Transverse colon (tissue), 4 donors: ENCODE measurements around the gene RBM17. TPM values are rescaled to one million over a fixed set of nuclear protein-coding genes. Genes with fewer than 3 reads are reported as not detected.

Source experiments
- DNase-seq: peaks from one replicate; pipeline ENCODE4 v3.0.0-alpha.2; 2019
- H3K27ac ChIP-seq, 4 donors: fragments of 200-600 bp; sonication (generic); 2 replicates each; pipeline ENCODE4 v1.5.1; 2016 to 2018; ENCODE audit warnings: inconsistent platforms in 4 of 4
- H3K27me3 ChIP-seq: fragments of 200-600 bp; sonication (generic); 2 replicates; pipeline ENCODE4 v1.5.1; 2017; ENCODE audit warnings: inconsistent platforms
- H3K36me3 ChIP-seq, 4 donors: fragments of 200-600 bp; sonication (generic); 2 replicates each; pipeline ENCODE4 v1.5.1; 2017 to 2019; ENCODE audit warnings: inconsistent platforms in 4 of 4
- H3K4me1 ChIP-seq, 4 donors: fragments of 200-600 bp; sonication (generic); 2 replicates each; pipeline ENCODE4 v1.5.1; 2017 to 2020; ENCODE audit warnings: inconsistent platforms in 4 of 4
- H3K4me3 ChIP-seq, 4 donors: fragments of 200-600 bp; sonication (generic); 1 replicate in 1 of 4; 2 replicates in 3 of 4; pipeline versions ENCODE4 v1.5.1 to v1.6.1; 2017 to 2019; ENCODE audit warnings: inconsistent platforms in 4 of 4
- H3K9me3 ChIP-seq, 2 donors: fragments of 200-600 bp; sonication (generic); 2 replicates each; pipeline ENCODE4 v1.5.1; 2017 to 2019; ENCODE audit warnings: inconsistent platforms in 2 of 2
- CTCF ChIP-seq, 5 experiments: fragments of 200-600 bp in 3 of 5; fragments of 450-650 bp in 2 of 5; sonication (generic) in 3 of 5; IDR thresholded peaks; 1 replicate in 2 of 5; 2 replicates in 3 of 5; pipeline ENCODE4 v1.5.1; 2016 to 2017; ENCODE audit warnings: antibody characterized with exemption in 5 of 5, inconsistent platforms in 3 of 5, mild to moderate bottlenecking in 2 of 5, moderate library complexity in 1 of 5
- EP300 ChIP-seq: sonication (generic); formaldehyde crosslinking; IDR thresholded peaks from one replicate; pipeline ENCODE4 v1.6.1; 2017; ENCODE audit warnings: antibody characterized with exemption, low read depth
- POLR2A ChIP-seq: fragments of 450-650 bp; IDR thresholded peaks from one replicate; pipeline ENCODE4 v1.6.1; 2016; ENCODE audit warnings: antibody characterized with exemption, mild to moderate bottlenecking, moderate library complexity
- POLR2AphosphoS5 ChIP-seq, 3 donors: sonication (generic); formaldehyde crosslinking; IDR thresholded peaks; one replicate each; pipeline ENCODE4 v1.6.1; 2016; ENCODE audit warnings: antibody characterized with exemption in 3 of 3
- WGBS, 2 donors: methylation state at CpG; one replicate each; pipeline ENCODE4 v1.1.5; 2018; ENCODE audit warnings: low coverage in 1 of 2; 5-methylcytosine and 5-hydroxymethylcytosine counted together
- in situ Hi-C, 4 donors: fragments of 200-750 bp; cut with MboI; loops; one replicate each; pipeline versions ENCODE4 v1.15.0 to v1.15.1; 2017; ENCODE audit warnings: low sequenced_read_pairs in 3 of 4, low pct_ligation_motif_present in 1 of 4, low pct_unique_long_range_greater_than_20kb in 1 of 4
- intact Hi-C: fragments of 100-400 bp; cut with DNase I; formaldehyde crosslinking; loops from one replicate; pipeline ENCODE4 v1.15.1; 2023; ENCODE audit warnings: low total_unique reads
- total RNA-seq, 4 donors: library from RNA; depleted of rRNA; stranded (reverse); fragments of >200 nt; gene quantifications; one replicate each; pipeline ENCODE4 v1.1.0, GENCODE V29; 2016

The RBM17 gene
- total RNA-seq, 4 donors from 2014 or later: 45.0 to 80.7 (median 64.7) TPM

- TF ChIP-seq EP300 (no peak), POLR2AphosphoS5 (IDR thresholded peaks at IDR 0.05) (no peak), POLR2A (no peak), CTCF (IDR thresholded peaks at IDR 0.05) (no peak)
- no peaks in the 10 kb centered on the region for H3K36me3 ChIP-seq
- intact Hi-C loops (loop anchor here (1.0 to 5.0 kb wide), 2 partner anchors 16 to 55 kb away; partner anchors contain the start of gene PFKFB3), in situ Hi-C loops (loop anchor here in 1 of 4 donors (10.0 kb wide), 1 partner anchor 58 kb away; the partner anchor contains the start of gene PFKFB3)
- no peak overlapping the region for H3K4me3 ChIP-seq
- no peak for DNase-seq
- peaks cover 3 to 38% (median 22%) of the 10 kb centered on the region in 4 donors for H3K4me1 ChIP-seq
- no peaks in the 10 kb centered on the region for H3K9me3 ChIP-seq
- WGBS, 2 donors: 86% methylated on average over 11 of the region's 11 CpGs; no CpG with 5 or more reads in 1 of the 2 donors
- no peak overlapping the region for H3K27ac ChIP-seq
- no peaks in the 10 kb centered on the region for H3K27me3 ChIP-seq
Observed at GRCh38 chr10:6146921-6147320, 58.1 kb downstream of the RBM17 start.

- peak; percentile 26 for DNase-seq
- Histone ChIP-seq H3K9me3 (no peaks in the 10 kb centered on the region), H3K4me3 (no peak overlapping the region), H3K4me1 (peaks cover 3 to 41% (median 22%) of the 10 kb centered on the region in 4 donors), H3K27me3 (no peaks in the 10 kb centered on the region), H3K27ac (no peak overlapping the region), H3K36me3 (no peaks in the 10 kb centered on the region)
- intact Hi-C loops: loop anchor here (5.0 kb wide), 1 partner anchor 54 kb away; the partner anchor contains the start of gene PFKFB3
- TF ChIP-seq POLR2A (no peak), POLR2AphosphoS5 (IDR thresholded peaks at IDR 0.05) (no peak), CTCF (IDR thresholded peaks at IDR 0.05) (no peak), EP300 (no peak)
- 71 to 75% methylated on average over 4 to 7 of the region's 7 CpGs for WGBS, 2 donors
- in situ Hi-C loops: loop anchor here in 1 of 4 donors (10.0 kb wide), 1 partner anchor 57 kb away; the partner anchor contains the start of gene PFKFB3
Observed at GRCh38 chr10:6148251-6148701, 59.4 kb downstream of the RBM17 start.

- no peak overlapping the region for H3K27ac ChIP-seq
Observed at GRCh38 chr10:6148908-6149307, 60.1 kb downstream of the RBM17 start.

More at GRCh38 chr10:6148908-6149307, 60.1 kb downstream of the RBM17 start:
- WGBS, 2 donors: 58 to 78% methylated on average over 4 to 6 of the region's 6 CpGs
- intact Hi-C loops: loop anchor here (5.0 kb wide), 1 partner anchor 53 kb away; the partner anchor contains the start of gene PFKFB3
- no peak for DNase-seq
- Histone ChIP-seq H3K4me1 (peaks cover 3 to 40% (median 22%) of the 10 kb centered on the region in 4 donors), H3K4me3 (no peak overlapping the region), H3K27me3 (no peaks in the 10 kb centered on the region), H3K36me3 (no peaks in the 10 kb centered on the region), H3K9me3 (no peaks in the 10 kb centered on the region)
- in situ Hi-C loops: loop anchor here in 1 of 4 donors (10.0 kb wide), 1 partner anchor 56 kb away; the partner anchor contains the start of gene PFKFB3
- TF ChIP-seq CTCF (IDR thresholded peaks at IDR 0.05) (no peak), POLR2AphosphoS5 (IDR thresholded peaks at IDR 0.05) (no peak), EP300 (no peak), POLR2A (no peak)
